AG08395 (cell line): ENCODE data around the gene FEZ2.
"Not testable (repeated sequence)": the region's sequence is repeated elsewhere in the genome, so short reads cannot be mapped to it uniquely, and the experiment has no call there.

ENCODE experiments used
- DNase-seq: peaks from one replicate; pipeline ENCODE4 v3.0.0; 2012; ENCODE audit warnings: mixed read lengths, low spot score

FEZ2 gene

GRCh38 chr2:36597532-36598377 is at the start of gene FEZ2:
FEZ2 (minus strand) TSS chr2:36598168; CDS start chr2:36598142, 26 bp downstream.
- DNase-seq = peak; percentile 91

GRCh38 chr2:36634981-36635597 is 37.1 kb upstream of the FEZ2 start:
- peak; percentile 16 for DNase-seq

- DNase-seq = no peak
Observed at GRCh38 chr2:36633470-36634092, 35.6 kb upstream of the FEZ2 start.

DNA sequence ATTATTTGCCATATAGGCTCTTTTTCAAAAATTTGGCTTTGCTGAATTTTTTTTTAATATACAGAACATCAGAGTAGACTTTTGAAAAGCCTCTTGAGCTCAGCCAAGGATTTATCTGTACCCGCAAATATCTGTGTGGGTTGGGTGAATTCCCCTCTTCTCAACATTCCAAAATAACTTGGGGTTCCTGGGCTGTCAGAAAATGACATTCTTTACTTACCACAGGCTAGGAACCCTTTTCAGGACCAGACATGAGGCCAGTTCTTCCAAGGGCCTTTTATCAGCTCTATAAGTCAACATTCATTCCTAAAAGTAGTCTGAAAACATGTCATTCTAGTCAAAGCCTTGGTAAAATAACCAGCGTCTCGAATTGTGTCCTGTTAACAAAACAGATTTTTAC is 28.8 kb upstream of the FEZ2 start:
- DNase-seq = no peak

GRCh38 chr2:36626071-36626470 is 28.1 kb upstream of the FEZ2 start:
- DNase-seq = no peak

DNA sequence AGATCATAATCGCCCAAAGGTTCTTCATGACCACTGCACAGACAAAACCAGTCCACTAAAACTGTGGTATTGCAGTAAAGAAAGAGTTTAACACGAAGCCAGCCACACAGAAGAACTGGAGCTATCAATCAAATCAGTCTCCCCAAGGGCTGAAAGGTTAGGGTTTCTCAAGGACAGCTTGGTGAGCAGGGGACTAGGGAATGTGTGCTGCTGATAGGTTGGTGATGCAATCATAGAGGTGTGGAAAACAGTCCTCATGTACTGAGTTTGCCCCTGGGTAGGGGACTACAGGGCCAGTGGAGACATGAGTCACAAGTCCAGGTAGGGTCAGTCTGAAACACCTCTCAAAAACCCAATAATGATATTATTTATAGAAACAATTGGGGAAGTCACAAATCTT is 27.3 kb upstream of the FEZ2 start:
- DNase-seq = no peak

DNA sequence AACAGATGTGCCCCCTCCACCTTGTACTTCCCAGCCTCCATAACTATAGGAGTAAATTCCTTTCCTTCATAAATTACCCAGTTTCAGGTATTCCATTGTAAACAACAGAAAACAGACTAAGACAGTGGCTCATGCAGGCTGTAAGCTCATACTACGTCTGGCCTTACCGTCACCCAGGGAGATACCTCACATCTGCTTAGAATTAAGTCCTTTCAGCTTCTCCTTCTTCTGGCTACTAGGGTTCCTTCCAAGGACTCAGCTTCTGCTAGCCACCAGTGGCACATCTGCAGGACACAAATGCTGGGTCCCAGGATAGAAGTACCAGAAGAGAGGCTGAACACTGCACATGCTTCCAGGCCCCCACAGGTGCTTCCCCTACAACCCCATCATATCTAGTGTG is 22.4 kb upstream of the FEZ2 start:
- DNase-seq = no peak

- DNase-seq = peak; percentile 54
Observed at GRCh38 chr2:36618381-36618780, 20.4 kb upstream of the FEZ2 start.

DNA sequence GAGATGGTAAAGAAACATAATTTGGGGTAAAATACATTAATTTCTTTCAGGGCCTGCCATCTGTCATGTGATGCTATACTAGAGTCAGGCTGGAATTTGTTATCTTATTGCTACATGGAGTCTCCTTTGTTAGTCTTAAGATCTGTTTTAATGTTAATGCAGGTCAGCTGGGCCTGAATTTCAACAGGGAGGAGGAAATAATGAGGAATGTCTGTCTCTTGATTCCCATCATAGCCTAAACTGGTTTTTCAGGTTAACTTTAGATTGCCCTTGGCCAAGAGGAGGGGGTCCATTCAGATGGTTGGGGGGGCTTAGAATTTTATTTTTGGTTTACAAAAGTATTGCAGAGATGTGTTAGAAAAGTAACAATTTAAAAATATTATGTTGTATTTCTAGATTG is 19.0 kb upstream of the FEZ2 start:
- DNase-seq = no peak

DNA sequence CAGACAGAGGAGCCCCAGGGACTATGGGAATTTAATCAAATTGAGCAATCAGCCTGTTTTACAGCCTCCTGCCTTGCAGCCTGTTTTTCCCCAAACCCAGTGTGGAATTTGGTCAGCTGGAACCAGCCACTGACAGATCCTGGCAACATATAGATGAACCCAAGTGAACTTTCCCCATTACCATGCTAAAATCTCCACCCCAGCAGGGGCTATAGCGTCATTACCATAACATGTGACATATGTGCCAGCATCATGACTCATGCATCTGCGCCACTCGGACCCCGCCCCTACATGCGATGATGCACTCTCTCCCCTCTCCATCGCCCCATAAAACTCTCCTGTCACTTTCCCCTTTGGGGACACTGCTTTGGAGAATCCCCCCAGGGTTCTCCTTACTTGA is 17.3 kb upstream of the FEZ2 start:
- DNase-seq = no peak

GRCh38 chr2:36613801-36614200 is 15.8 kb upstream of the FEZ2 start:
- no peak for DNase-seq

DNA sequence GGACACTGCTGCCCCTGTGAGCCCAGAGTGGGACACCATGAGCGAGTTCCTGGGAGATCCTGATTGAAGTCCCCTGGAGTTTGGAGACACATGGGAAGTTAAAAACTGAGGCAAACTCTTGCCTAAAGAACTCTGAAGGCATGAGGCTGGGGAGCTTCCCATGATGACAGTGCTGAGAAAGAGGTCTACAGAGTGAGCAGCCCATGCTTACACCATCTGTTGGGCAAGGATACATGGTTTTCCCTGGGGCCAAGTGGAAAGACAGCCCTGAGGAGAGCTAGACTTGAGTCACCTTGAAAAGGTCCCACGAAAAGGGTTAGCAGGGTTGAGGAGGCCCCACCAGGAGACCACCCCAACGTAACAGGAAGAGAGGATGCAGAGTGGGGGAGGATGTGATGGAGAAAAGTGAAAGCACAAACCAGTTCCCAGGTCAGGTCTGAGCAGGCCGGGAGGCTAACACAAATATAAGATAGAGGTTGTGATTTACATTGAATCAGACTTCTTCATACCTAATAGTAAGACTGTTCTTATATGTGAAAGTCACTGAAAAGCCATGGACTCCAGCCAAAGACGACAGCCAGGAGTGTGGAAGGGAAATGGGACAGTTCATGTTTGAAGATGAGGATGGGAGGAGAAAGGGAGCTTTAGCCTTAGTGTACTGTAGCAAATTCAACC is 13.5 kb upstream of the FEZ2 start:
- no peak for DNase-seq

DNA sequence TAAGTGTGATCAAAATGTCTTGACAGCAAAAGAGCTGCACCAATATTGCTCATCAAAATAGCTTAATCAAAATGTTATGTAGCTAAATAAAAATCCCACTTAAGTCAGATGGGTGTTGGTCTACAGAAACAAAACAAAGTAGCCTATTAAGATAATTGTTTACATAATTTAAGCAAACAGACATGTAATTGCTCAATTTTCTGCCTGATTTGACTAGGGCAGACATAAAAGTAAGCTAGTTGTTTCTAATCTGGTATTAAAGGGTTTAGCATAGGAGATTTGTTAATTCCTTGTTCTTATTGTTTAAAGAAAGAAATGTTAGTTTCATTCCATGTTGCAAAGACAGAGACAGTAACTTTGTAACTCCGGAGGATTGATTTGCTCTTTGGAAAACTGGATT is 11.5 kb upstream of the FEZ2 start:
- no peak for DNase-seq

- DNase-seq = no peak
Observed at GRCh38 chr2:36607947-36608346, 10.0 kb upstream of the FEZ2 start.

- no peak for DNase-seq
Observed at GRCh38 chr2:36606925-36607324, 9.0 kb upstream of the FEZ2 start.

- no peak for DNase-seq
Observed at GRCh38 chr2:36605273-36605672, 7.3 kb upstream of the FEZ2 start.

DNA sequence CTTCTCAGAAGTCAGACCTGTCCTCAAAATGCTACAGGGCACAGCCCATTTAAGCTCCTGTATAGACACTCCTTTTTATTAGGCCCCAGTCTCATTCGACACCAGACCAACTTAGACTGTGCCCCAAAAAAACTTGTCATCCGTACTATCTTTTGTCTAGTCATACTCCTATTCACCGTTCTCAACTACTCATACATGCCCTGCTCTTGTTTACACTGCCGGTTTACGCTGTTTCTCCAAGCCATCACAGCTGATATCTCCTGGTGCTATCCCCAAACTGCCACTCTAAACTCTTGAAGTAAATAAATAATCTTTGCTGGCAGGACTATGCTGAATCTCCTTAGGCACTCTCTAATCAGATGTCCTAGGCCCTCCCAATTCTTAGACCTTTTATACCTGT is 5.7 kb upstream of the FEZ2 start:
- DNase-seq = not testable (repeated sequence)

DNA sequence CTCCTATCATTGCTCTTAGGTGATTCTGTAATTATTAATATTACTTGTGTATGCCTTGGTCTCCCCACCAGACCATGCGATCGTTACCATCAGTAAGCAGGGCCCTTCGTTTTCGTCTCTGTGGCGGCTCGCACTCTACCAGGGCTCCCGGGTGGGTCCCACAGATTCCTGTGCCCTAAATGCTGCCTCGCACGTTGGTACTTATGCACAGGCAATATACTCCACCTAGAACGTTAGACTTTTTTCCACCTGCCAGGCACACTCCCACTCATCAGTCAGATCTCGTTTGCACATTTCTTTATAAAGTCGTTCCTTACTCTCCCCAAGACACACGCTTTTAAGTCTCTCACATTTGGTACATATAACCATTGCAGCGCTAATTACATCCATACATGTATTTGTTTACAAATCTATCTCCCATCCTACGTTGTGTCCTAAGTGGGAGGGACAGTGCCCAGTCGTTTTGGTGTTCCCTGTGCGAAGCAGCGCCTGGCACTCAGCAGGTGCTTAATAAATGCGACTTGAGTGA is 901 bp downstream of the FEZ2 start:
- no peak for DNase-seq

- no peak for DNase-seq
Observed at GRCh38 chr2:36596397-36596796, 1.6 kb downstream of the FEZ2 start.

- DNase-seq = no peak
Observed at GRCh38 chr2:36594849-36595248, 3.1 kb downstream of the FEZ2 start.

- no peak for DNase-seq
Observed at GRCh38 chr2:36589230-36589630, 8.7 kb downstream of the FEZ2 start.

DNA sequence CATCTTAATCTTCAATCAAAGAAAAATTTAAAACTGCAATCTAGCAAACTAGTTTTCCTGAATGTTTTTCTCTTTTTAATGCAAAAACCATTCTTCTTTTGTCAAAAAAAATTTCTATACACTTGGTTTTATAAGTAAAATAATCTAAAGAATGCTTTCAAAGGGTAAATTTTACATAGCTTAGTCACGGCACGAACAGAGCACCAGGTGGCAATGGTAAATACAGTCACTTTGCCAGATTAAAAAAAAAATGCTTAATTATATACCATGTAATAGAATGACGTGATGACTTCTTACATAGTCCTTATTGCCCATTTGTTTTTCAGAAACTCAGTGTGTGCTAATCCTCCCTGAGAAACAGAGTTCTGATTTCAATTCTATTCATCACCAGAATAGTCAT is 10.4 kb downstream of the FEZ2 start:
- no peak for DNase-seq
